GM12872 (cell line): ENCODE data around the gene ZNF827.

Experiments used
- TF ChIP-seq, protein P1 (sequence below): IDR thresholded peaks from 3 replicates; pipeline ENCODE4 v1.5.1; 2011; ENCODE audit warnings: low read depth, mild to moderate bottlenecking, low read length, moderate library complexity; ENCODE audit not compliant: insufficient read depth

Gene ZNF827

DNA sequence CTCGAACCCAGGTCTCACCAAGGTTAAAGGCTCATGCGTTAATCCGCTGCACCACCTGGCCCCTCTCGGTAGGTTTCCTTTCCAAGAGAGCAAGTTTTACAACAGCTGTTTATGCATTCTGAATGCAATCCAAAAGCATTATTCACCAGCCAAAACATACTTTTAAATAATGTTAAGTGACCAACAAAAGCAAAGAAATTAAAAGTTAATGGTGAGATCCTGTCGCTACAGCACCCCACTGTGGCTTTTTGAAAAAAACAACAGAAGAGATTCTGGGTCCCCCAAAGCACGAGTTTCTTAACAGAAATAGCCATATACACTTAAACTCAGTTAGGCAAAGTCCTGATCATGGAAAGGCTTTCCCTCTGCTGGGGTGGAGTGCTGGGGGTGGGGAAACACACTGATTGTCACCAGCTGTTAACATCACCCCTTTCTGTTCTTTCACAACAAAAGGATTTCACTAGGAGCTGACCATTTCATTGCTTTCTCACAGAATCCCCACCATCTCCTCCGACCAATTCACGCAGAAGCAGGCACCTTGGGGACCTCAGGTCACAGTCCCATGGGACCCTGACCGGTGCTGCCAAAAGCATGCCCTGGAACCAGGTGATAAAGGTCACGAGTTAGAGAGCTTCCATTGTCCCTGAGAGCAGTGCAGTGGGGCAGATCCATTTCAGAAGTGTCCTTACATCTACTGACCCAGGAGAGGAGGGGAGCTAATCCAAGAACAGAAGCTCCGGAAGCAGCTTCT, 51.2 kb downstream of the ZNF827 start:
- TF ChIP-seq, protein P1, sequence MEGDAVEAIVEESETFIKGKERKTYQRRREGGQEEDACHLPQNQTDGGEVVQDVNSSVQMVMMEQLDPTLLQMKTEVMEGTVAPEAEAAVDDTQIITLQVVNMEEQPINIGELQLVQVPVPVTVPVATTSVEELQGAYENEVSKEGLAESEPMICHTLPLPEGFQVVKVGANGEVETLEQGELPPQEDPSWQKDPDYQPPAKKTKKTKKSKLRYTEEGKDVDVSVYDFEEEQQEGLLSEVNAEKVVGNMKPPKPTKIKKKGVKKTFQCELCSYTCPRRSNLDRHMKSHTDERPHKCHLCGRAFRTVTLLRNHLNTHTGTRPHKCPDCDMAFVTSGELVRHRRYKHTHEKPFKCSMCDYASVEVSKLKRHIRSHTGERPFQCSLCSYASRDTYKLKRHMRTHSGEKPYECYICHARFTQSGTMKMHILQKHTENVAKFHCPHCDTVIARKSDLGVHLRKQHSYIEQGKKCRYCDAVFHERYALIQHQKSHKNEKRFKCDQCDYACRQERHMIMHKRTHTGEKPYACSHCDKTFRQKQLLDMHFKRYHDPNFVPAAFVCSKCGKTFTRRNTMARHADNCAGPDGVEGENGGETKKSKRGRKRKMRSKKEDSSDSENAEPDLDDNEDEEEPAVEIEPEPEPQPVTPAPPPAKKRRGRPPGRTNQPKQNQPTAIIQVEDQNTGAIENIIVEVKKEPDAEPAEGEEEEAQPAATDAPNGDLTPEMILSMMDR, result no peak

GRCh38 chr4:145886871-145887240, 51.8 kb downstream of the ZNF827 start:
- TF ChIP-seq, protein P1, result no peak

DNA sequence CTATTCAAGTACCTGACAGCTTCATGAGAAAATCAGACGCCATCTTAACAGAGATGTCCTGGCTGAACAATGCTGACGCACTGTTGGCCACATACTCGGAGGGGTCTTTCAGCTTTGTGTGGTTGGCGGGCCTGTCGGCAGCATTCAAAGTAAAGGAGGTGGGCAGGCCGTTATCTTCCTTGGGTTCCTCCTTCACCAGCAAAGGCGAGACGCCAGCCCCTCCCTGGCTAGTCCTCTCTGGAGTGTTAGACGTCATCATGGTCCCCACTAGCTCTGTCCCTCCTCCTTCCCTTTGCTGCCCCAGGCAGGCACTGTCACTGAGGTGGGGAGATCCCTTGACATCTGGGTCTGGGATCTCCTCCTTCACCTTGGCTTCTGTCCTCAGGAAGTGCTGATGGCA, 53.0 kb downstream of the ZNF827 start:
- TF ChIP-seq, protein P1, result no peak

- TF ChIP-seq, protein P1, result no peak
Observed at GRCh38 chr4:145884775-145885174, 53.8 kb downstream of the ZNF827 start.

DNA sequence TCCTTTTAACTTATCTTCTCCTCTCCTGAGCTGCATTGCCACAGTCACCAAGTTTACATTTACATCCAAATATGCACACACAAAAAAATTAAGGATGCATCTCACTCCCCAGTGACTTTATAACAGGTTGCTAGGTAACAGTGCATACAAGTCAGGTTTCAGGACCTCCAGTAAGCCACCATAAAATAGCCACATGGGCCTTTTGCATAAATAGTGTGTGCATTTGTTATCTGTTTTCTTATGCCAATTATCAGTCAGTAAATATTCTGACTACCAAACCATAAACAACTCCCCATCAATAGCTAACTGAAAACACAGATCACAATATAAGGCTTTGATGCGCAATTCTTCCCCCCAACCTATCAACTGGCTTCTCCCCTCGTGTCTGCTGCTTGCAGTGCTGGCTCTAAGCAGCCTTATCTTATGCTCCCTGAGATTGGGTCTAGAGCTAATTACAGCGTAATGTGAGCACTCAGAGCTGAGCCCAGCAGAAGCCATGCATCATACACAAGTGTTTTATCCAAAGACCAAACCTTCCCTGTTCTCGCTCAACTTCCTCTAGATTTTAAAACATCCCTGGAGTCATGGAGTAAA, 55.4 kb downstream of the ZNF827 start:
- TF ChIP-seq, protein P1, result no peak

GRCh38 chr4:145882604-145883003, 56.0 kb downstream of the ZNF827 start:
- TF ChIP-seq, protein P1, result no peak

GRCh38 chr4:145881989-145882388, 56.6 kb downstream of the ZNF827 start:
- TF ChIP-seq, protein P1, result no peak
